OCI-LY1 (cell line): Measurements from ENCODE around the gene FTL.

Experiments used
- EZH2 ChIP-seq: fragments of 200-600 bp; sonication (generic), shearing (Covaris generic); IDR thresholded peaks from 2 replicates; pipeline ENCODE4 v1.8.0; 2017; ENCODE audit warnings: borderline replicate concordance, mixed run types, mild to moderate bottlenecking, antibody characterized with exemption, low read length, moderate library complexity, mixed read lengths
- TF ChIP-seq, protein P1 (sequence below): fragments of 200-600 bp; sonication (generic), shearing (Covaris generic); IDR thresholded peaks from 2 replicates; pipeline ENCODE4 v1.5.1; 2017; ENCODE audit warnings: mild to moderate bottlenecking, antibody characterized with exemption, low read length, moderate library complexity, mixed read lengths

DNA sequence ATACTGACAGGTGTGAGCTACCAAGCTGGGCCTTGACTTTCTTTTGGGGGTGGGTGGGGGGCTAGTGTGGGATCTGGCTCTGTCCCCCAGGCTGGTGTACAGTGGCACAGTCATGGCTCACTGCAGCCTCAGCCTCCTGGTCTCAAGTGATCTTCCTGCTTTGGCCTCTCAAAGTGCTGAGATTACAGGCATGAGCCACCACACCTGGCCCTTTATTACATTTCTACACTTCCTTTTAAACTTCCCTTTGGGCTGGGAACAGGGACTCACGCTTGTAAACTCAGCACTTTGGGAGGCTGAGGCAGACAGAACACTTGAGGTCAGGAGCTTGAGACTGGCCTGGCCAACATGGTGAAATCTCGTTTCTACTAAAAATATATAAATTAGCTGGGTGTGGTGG lies 12.0 kb downstream of the FTL start:
- TF ChIP-seq, protein P1, sequence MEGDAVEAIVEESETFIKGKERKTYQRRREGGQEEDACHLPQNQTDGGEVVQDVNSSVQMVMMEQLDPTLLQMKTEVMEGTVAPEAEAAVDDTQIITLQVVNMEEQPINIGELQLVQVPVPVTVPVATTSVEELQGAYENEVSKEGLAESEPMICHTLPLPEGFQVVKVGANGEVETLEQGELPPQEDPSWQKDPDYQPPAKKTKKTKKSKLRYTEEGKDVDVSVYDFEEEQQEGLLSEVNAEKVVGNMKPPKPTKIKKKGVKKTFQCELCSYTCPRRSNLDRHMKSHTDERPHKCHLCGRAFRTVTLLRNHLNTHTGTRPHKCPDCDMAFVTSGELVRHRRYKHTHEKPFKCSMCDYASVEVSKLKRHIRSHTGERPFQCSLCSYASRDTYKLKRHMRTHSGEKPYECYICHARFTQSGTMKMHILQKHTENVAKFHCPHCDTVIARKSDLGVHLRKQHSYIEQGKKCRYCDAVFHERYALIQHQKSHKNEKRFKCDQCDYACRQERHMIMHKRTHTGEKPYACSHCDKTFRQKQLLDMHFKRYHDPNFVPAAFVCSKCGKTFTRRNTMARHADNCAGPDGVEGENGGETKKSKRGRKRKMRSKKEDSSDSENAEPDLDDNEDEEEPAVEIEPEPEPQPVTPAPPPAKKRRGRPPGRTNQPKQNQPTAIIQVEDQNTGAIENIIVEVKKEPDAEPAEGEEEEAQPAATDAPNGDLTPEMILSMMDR = no peak
- TF ChIP-seq EZH2 = no peak
